Vagina (tissue), 2 donors: ENCODE results near the gene ITGBL1. TPM values are rescaled to one million over a fixed set of nuclear protein-coding genes. Genes with fewer than 3 reads are reported as not detected.
A peak's percentile ranks its signal among the peaks of the same experiment; 100 is the strongest.

Source experiments
- DNase-seq, 2 donors: peaks; one replicate each; pipeline ENCODE4 v3.0.0-alpha.2; 2017; ENCODE audit errors: extremely low spot score in 2 of 2
- H3K27ac ChIP-seq: fragments of 200-600 bp; sonication (generic); one replicate; pipeline ENCODE4 v1.5.1; 2019
- H3K27me3 ChIP-seq: fragments of 200-600 bp; sonication (generic); one replicate; pipeline ENCODE4 v1.5.1; 2019
- H3K36me3 ChIP-seq, 2 donors: fragments of 200-600 bp; sonication (generic); one replicate each; pipeline ENCODE4 v1.5.1; 2017 to 2019
- H3K4me1 ChIP-seq: fragments of 200-600 bp; sonication (generic); one replicate; pipeline ENCODE4 v1.5.1; 2019
- H3K4me3 ChIP-seq, 2 donors: fragments of 200-600 bp; sonication (generic); 1 replicate in 1 of 2; 2 replicates in 1 of 2; pipeline ENCODE4 v1.5.1; 2016 to 2019
- H3K9me3 ChIP-seq: fragments of 200-600 bp; sonication (generic); one replicate; pipeline ENCODE4 v1.5.1; 2019
- CTCF ChIP-seq, 3 experiments: fragments of 450-650 bp in 2 of 3; fragments of 200-600 bp in 1 of 3; sonication (generic) in 1 of 3; IDR thresholded peaks; one replicate each; pipeline ENCODE4 v1.5.1; 2017 to 2019; ENCODE audit warnings: antibody characterized with exemption in 3 of 3, mild to moderate bottlenecking in 2 of 3, moderate library complexity in 2 of 3
- POLR2A ChIP-seq, 2 donors: fragments of 450-650 bp; IDR thresholded peaks; one replicate each; pipeline ENCODE4 v1.6.1; 2017; ENCODE audit warnings: antibody characterized with exemption in 2 of 2, mild to moderate bottlenecking in 2 of 2, moderate library complexity in 2 of 2
- POLR2AphosphoS5 ChIP-seq, 2 donors: sonication (generic); formaldehyde crosslinking; IDR thresholded peaks; one replicate each; pipeline ENCODE4 v1.9.0; 2017; ENCODE audit warnings: antibody characterized with exemption in 2 of 2, mild to moderate bottlenecking in 2 of 2, low read depth in 1 of 2; ENCODE audit not compliant: insufficient read depth in 1 of 2
- intact Hi-C: fragments of 100-400 bp; cut with DNase I; formaldehyde crosslinking; loops from one replicate; pipeline ENCODE4 v1.15.1; 2023
- total RNA-seq: library from RNA; depleted of rRNA; stranded (reverse); fragments of >200 nt; gene quantifications from one replicate; pipeline ENCODE4 v1.2.3, GENCODE V29; 2016

ITGBL1 gene
- 6.4 TPM for total RNA-seq

GRCh38 chr13:101452519-101453485 is at the start of gene ITGBL1:
ITGBL1 (plus strand) TSS chr13:101452675; CDS start chr13:101452834, 159 bp downstream.
- Histone ChIP-seq H3K27ac (peak within 1 kb of the TSS; percentile 63), H3K27me3 (no peaks in the 10 kb centered on the region), H3K4me3 (peak within 1 kb of the TSS; percentile 50 to 54), H3K36me3 (no peaks in the 10 kb centered on the region), H3K9me3 (no peaks in the 10 kb centered on the region), H3K4me1 (peaks cover 22% of the 10 kb centered on the region)
- DNase-seq, result no peak
- peak in 1 of 2 donors; percentile 17 for TF ChIP-seq POLR2AphosphoS5 (IDR thresholded peaks at IDR 0.05; ENCODE audit: insufficient read depth in 1 of 2, low read depth in 1 of 2)
- TF ChIP-seq POLR2A (IDR thresholded peaks at IDR 0.05), result no peak
- intact Hi-C loops, result no loop called here

GRCh38 chr13:101406791-101407190 is 45.7 kb upstream of the ITGBL1 start:
- intact Hi-C loops, result no loop called here
- Histone ChIP-seq H3K4me1 (no peaks in the 10 kb centered on the region), H3K27me3 (no peaks in the 10 kb centered on the region), H3K36me3 (no peaks in the 10 kb centered on the region), H3K27ac (no peak overlapping the region), H3K4me3 (no peak overlapping the region), H3K9me3 (no peaks in the 10 kb centered on the region)
- TF ChIP-seq POLR2A (IDR thresholded peaks at IDR 0.05), result no peak
- no peak for TF ChIP-seq POLR2AphosphoS5 (IDR thresholded peaks at IDR 0.05; ENCODE audit: insufficient read depth in 1 of 2, low read depth in 1 of 2)
- no peak for TF ChIP-seq CTCF (IDR thresholded peaks at IDR 0.05)
- no peak for DNase-seq

- Histone ChIP-seq H3K4me1 (no peaks in the 10 kb centered on the region), H3K27ac (no peak overlapping the region), H3K36me3 (no peaks in the 10 kb centered on the region), H3K4me3 (no peak overlapping the region), H3K9me3 (no peaks in the 10 kb centered on the region), H3K27me3 (no peaks in the 10 kb centered on the region)
- DNase-seq, result no peak
- no peak for TF ChIP-seq POLR2AphosphoS5 (IDR thresholded peaks at IDR 0.05; ENCODE audit: insufficient read depth in 1 of 2, low read depth in 1 of 2)
- no peak for TF ChIP-seq POLR2A (IDR thresholded peaks at IDR 0.05)
- no peak for TF ChIP-seq CTCF (IDR thresholded peaks at IDR 0.05)
- intact Hi-C loops, result no loop called here
These were observed 44.3 kb upstream of the ITGBL1 start for GRCh38 chr13:101408154-101408553.

- H3K9me3 ChIP-seq, result no peaks in the 10 kb centered on the region
- intact Hi-C loops, result no loop called here
- no peak overlapping the region for H3K4me3 ChIP-seq
- H3K36me3 ChIP-seq, result no peaks in the 10 kb centered on the region
- H3K27ac ChIP-seq, result no peak overlapping the region
- H3K27me3 ChIP-seq, result no peaks in the 10 kb centered on the region
- TF ChIP-seq CTCF (IDR thresholded peaks at IDR 0.05), result no peak
- TF ChIP-seq POLR2A (IDR thresholded peaks at IDR 0.05), result no peak
- H3K4me1 ChIP-seq, result no peaks in the 10 kb centered on the region
- no peak for DNase-seq
These were observed 43.4 kb upstream of the ITGBL1 start for GRCh38 chr13:101408992-101409656.

- no peak for DNase-seq
- Histone ChIP-seq H3K4me3 (no peak overlapping the region), H3K9me3 (no peaks in the 10 kb centered on the region), H3K27me3 (peaks cover 7% of the 10 kb centered on the region), H3K27ac (no peak overlapping the region), H3K36me3 (no peaks in the 10 kb centered on the region), H3K4me1 (no peaks in the 10 kb centered on the region)
- intact Hi-C loops, result no loop called here
- no peak for TF ChIP-seq POLR2A (IDR thresholded peaks at IDR 0.05)
These were observed 40.4 kb upstream of the ITGBL1 start for GRCh38 chr13:101412076-101412475.
